HG03108 (cell line): ENCODE results near the gene PAMR1.
A peak's percentile ranks its signal among the peaks of the same experiment; 100 is the strongest.

Experiments
- ATAC-seq: cut with Tn5 transposase; IDR thresholded peaks from one replicate; pipeline ENCODE4 v1.9.1; 2021; ENCODE audit warnings: moderate library complexity; ENCODE audit not compliant: unreplicated experiment

PAMR1 gene

DNA sequence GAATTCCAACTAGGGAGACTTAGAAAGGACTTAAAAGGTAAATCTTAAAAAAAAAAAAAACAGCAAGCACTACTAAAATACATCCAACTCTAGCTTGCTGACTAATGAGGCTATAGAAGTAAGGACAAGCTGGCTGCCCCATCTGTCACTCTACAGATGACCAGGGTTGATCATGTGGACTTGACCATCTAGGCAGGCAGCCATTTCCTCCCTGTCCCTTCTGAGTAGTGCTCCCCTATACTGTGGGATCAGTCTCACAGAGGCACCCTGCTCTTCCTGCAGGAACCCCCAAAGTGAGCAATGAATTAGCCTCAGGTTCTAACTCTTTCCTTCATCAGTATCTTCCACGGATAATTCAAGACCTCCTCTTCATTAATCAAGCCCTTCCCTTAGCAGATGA lies 118.4 kb downstream of the PAMR1 start:
- ATAC-seq = no peak

DNA sequence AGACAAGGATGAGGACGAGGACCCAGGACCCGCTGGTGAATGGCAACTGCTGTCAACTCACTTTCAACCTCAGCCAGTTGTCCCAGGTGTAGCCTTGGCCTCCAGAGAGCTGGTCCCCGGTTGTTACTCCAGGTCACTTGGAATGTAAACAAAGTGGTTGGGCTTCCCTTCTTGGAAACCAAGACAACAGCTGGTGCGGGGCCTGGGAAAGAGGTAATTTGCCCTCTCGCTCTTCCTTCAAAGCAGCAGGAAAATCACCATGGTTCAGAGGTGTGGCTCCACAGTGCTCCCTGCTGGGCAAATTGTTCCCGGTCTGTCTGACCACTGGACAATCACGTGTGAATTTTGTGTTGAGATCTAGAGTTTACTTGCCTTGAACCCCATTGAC lies 121.0 kb downstream of the PAMR1 start:
- no peak for ATAC-seq

DNA sequence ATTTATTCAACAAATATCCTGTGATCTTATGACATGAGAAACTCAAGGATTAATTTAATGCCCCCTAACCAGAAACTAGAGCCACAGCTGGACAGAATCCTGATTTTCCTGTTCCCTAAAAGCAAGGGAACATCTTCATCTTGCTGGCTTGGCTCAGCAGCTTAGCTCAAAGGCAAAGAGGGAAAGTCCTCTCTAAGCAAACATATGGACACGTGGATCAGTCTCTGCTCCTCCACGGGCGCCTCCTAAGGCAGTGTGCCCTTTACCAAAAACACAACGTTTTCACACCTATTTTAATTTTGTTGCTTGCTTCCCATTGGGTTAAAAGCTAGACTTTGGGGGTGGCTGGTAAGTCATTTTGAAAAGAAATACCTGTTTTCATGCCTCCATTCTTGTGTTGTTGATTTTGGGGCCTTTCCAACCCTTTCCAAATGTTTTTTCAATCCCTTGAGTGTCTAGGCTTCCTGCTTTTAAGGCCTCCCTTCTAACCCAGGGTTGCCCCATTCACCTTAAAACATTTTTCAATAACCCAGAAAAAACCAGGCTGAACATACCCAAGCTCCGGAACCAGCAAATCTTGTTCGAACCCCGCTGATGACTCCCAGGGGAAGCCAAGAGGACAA lies 121.5 kb downstream of the PAMR1 start:
- ATAC-seq = no peak

DNA sequence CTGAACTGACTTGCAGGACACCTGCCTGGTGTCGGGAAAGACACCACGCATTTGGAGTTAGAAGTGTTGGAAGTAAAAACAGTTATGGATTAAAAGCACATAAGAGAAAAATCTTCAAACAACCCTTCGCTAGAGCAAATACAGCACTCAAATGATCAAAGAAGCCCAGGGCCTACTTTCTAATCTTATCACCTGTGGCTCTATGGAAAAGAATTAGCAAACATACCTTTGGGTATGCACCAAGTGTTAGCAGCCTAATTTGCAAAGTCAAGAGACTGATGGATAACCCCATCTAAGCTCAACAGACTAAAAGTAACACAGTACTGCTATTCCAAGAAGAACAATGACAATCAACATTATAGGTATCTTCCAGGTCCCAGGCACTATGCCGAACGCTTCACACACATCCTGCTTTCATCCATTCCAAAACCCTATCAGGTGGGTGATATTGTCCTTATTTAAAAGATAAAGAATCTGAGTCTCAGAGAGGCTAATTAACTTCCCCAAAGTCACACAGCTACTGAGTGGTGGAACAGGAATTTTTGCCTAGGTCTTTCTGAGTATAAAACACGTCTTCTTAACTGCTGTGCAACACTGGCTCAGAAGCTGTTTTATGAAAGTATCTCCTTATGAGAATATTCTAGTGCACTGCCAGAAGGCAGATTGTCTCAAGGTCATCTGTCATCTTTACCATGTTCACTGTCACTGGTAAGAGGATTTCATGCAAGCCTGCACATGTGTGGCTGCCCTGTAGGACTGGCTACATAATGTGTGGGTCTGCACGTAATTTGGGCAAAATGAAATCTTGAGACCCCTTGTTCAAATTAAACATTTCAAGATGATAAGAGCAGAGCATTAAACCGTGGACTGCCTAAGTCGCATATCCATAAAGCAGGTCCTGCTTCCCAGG lies 122.4 kb downstream of the PAMR1 start:
- no peak for ATAC-seq

DNA sequence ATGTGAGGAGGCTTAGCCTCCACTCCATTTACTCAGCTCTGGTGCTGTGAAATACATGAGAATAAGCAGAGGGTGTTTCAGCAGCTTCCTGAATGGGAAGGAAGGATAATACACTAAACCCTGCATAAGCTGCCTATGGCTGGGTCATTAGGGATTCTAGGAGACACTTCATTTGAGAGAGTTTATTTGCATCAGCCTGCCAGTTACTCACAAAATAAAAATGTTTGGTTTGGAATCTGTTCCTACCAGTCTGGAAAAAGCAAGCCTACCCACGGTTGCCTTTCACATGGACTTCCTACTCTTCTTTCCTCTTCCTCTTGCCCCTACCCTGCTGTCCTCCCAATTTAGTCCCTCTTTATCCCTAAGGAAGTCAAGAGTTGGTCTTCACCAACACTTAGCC lies 126.5 kb downstream of the PAMR1 start:
- no peak for ATAC-seq

DNA sequence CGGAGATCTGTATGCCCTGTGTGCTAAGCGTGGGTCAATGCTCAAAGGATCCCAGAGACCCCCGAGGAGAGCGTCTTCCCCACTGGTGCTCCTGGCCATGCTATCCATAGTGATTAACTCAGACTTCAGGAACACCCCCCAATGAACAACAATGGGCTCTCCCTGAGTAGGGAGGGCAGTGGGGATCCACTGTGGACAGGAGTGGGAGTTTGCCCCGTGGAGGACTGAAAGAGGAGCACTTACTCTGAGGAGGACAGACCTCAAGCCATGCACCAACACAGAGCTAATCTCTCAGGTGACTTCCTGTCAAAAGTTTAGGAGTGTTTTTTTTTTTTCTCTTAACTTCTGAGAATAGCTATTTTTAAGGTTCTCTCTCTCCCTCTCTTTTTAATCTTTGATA lies 130.5 kb downstream of the PAMR1 start:
- ATAC-seq = no peak

DNA sequence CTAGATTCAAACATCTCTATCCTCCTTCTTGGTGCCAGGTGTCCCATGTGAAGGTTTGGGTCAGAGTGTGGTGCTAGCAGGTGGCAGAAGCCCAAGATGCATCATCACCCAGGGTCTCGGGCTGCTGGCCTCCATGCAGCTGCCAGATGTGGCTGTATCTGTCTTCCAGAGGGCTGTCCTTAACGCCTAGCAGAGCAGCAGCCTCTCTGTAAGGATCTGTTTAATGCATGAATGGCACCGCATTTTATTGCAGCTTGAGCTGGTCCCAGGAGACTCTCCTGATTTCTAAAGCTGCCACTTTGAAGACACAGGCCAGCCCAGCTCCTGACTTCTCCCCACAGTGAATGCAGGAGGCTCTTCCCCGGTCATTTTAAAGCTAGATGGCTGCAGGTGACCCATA lies 132.3 kb downstream of the PAMR1 start:
- ATAC-seq = no peak

DNA sequence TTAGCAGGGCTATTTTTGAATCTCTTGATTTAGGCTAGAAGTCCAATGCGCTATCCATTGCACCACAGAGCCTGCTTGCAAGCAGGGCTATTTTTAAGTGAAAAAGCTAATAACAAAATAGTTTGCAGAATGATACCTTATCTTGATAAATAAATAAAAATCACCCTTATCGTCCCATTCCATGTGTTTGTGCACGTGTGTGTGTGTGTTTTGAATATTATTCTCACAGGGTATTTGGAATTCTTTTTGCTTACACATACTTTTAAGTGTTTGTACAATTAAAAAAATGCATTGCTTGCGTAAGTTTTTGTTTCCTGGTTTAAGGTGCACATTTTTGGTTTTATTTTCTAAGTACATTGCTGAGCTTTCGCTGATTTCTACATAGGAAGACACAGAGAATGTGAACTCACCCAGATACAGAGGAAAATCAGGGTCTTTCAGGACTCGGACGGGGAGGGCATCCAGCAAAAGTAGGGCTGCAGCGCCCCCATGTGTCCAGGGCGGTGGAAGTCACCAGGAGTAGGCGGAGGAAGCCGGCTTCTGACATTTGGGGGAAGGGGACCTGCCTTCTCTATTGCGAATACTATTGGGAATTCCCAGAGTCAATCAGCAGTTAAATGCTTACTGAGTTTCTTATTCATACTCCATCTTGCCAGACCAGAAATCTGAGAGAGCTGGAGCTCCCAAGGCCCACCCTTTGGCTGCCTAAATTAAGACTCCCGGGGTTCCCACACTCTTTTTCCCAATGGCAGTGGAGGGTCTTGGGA lies 133.3 kb downstream of the PAMR1 start:
- no peak for ATAC-seq

DNA sequence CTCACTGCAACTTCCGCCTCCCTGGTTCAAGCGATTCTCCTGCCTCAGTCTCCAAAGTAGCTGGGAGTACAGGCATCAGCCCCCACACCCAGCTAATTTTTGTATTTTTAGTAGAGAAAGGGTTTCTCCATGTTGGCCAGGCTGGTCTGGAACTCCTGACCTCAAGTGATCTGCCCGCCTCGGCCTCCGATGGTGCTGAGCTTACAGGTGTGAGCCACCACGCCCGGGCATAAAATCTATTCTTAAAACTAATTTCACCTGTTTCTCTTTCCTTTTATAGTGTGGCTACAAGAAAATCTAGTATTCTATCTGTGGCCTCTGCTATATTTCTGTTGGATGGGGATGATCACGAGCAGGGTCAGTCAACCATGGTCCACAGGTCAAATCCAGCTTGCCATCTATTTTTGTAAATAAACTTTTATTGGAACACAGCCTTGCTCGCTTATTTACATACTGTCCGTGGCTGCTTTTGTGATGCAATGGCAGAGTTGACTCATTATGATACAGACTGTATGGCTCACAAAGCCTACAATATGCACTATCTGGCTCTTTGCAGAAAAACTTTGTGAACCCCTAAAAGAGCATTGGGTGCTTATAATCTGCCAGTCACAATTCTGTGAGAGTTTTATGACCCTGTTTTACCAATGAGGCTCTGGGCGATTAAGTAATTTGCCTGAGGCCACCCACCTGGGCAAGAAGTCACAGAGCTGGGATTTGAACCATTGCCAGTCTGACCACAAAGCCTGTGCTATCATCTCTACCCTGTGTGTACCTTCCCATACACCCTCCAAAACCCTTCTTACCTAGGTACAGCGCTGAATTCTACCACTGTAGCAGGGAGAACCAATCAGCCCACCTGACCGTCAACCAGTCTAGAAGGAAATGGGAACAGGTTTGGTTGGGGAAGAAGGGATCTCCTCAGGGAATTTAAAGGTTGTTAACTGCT lies 134.4 kb downstream of the PAMR1 start:
- ATAC-seq = peak; percentile 78

DNA sequence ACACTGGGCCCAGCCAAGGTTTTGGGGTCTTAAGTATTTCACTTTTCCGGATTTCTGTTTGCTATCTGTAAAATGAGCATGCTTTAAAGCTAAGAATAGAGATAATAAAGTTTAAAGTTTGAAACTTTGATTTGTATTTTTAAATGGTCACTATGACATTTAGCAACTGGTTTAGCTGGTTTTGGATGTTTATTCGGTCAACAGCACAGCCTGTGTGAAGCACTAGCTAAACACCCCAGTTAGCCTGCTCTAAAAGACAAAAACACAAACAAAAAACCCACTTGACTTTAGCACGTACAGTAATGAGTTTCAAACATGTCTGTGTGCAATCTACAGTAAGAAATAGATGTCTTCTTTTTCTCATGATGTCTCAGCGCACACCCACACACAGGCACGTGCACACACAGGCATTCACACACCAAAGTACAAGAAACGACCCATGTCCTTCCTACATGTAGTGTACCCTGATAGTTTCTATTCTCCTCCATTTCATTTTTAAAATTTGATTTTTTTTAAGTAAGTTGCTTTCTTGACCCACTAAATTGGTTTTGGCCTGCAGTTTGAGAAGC lies 135.4 kb downstream of the PAMR1 start:
- ATAC-seq = no peak

DNA sequence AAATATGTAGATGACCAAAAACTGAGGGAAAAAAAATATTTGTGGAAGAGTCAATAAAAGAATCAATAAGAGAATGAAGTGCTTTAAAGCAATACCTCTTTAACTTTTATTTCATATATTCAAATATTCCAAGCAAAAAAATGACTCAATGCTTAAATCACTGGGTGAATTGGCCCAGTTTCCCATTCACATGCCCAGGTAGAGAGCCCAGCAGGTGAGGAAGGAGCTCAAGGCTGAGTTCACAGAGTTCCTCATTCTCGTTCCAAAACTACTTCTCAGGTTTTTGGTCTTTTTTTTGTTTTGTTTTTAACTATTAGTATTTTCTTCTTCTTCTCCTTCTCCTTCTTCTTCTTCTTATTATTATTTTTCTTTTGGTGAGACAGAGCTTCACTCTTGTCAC lies 136.3 kb downstream of the PAMR1 start:
- ATAC-seq = no peak

DNA sequence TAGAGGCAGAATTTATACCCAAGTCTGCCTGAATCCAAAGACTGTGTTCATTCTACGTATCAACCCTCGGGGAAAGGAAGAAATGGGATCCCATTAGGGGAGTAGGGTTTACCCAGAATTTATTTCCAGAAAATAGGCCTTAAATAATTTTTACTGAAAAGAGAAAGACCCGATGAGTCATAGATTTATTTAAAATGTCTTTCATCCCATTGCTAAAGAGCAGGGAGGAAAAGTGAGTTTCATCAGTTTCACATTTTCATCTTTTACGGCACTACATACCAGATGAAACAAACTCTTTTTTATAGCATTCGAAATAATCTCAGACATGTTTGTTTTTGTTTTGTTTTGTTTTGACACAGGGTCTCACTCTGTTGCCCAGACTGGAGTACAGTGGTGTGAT lies 137.4 kb downstream of the PAMR1 start:
- no peak for ATAC-seq

DNA sequence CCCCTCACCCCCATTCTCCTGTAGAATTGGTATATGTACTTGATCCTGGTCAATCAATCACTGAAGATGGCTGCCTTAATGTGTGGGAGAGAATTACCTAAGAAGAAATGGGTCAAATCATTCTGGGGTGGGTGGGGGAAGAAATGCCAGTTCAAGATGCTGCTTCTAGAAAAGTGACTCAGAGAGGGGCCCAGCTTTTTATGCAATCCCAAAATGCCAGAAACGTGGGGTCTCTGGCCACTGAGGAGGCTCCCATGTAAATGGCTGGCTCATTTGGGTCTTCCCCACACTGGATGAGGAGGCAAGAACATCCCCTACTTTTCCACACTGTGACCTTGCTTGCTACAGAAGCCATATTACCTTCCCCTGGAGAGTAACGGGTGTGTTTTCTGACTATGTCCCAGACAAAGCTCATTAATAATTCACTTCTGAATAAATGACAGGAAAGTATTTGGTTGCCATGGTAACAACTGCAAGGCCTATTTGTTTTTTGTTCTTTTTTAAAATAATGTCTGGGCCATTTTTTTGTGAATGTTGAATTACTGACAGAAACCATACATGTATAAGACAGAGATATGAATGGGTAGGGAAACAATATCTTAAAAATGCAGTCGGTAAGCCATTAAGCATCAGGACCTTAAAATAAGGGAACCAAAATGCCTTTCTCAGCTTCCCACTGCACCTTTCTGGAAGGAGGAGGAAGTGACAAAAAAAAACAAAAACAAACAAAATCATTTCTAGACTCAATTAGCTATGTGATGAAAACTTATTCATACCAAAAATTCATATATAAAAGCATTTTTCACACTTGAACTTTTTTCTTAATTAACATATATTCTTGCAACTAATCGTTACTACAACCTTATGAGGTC lies 138.1 kb downstream of the PAMR1 start:
- ATAC-seq = no peak

DNA sequence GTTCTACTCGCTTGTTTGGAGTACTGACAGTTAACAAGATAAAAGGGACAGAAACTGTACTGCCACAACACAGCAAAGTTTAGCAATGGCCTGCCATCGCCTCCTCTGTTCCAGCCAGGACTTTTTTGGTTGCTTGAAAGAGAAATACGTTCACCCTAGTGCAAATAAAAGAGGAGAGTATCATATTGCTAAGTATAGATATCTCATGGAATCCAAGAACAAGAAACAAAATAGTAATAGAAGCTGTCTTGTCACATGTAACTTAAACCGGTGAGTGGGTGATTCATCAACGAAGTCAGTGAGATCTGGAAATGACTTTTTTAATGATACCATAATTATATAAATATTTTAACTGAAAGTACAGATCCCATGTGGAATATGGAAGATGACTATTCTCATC lies 141.5 kb downstream of the PAMR1 start:
- ATAC-seq = no peak
